Gastrocnemius medialis (tissue), 4 donors: ENCODE results near the gene RASGRP2. TPM values are rescaled to one million over a fixed set of nuclear protein-coding genes. Genes with fewer than 3 reads are reported as not detected.

ENCODE experiments used
- ATAC-seq, 2 donors: fragments of 150-250 bp; one replicate each; pipeline ENCODE4 v1.9.1; 2016
- DNase-seq, 2 donors: peaks; one replicate each; pipeline ENCODE4 v3.0.0-alpha.2; 2019
- H3K27ac ChIP-seq, 4 donors: fragments of 200-600 bp; sonication (generic); 1 replicate in 1 of 4; 2 replicates in 3 of 4; pipeline ENCODE4 v1.5.1; 2016 to 2018; ENCODE audit warnings: mild to moderate bottlenecking in 2 of 4, moderate library complexity in 1 of 4
- H3K27me3 ChIP-seq, 3 donors: fragments of 200-600 bp; sonication (generic) in 2 of 3; 1 replicate in 1 of 3; 2 replicates in 2 of 3; pipeline versions ENCODE4 v1.5.1 to v1.6.0; 2016 to 2019; ENCODE audit warnings: mild to moderate bottlenecking in 1 of 3, moderate library complexity in 1 of 3
- H3K36me3 ChIP-seq, 2 donors: fragments of 200-600 bp; sonication (generic) in 1 of 2; one replicate each; pipeline ENCODE4 v1.5.1; 2017 to 2018
- H3K4me1 ChIP-seq, 2 donors: fragments of 200-600 bp; sonication (generic) in 1 of 2; one replicate each; pipeline ENCODE4 v1.5.1; 2016 to 2017; ENCODE audit warnings: mild to moderate bottlenecking in 2 of 2
- H3K4me3 ChIP-seq, 4 donors: fragments of 200-600 bp; sonication (generic) in 3 of 4; 1 replicate in 1 of 4; 2 replicates in 3 of 4; pipeline ENCODE4 v1.5.1; 2016 to 2019; ENCODE audit warnings: mild to moderate bottlenecking in 2 of 4
- H3K9me3 ChIP-seq, 3 donors: fragments of 200-600 bp; sonication (generic) in 2 of 3; 1 replicate in 1 of 3; 2 replicates in 2 of 3; pipeline ENCODE4 v1.5.1; 2016 to 2019
- CTCF ChIP-seq, 5 experiments: fragments of 450-650 bp in 3 of 5; fragments of 200-600 bp in 2 of 5; sonication (generic) in 2 of 5; IDR thresholded peaks in 4 of 5; conservative IDR thresholded peaks in 1 of 5; 1 replicate in 4 of 5; 2 replicates in 1 of 5; pipeline ENCODE4 v1.5.1; 2016 to 2019; ENCODE audit warnings: antibody characterized with exemption in 5 of 5, mild to moderate bottlenecking in 3 of 5, moderate library complexity in 3 of 5
- POLR2A ChIP-seq, 2 donors: fragments of 450-650 bp; IDR thresholded peaks; one replicate each; pipeline ENCODE4 v1.6.1; 2017; ENCODE audit warnings: antibody characterized with exemption in 2 of 2, mild to moderate bottlenecking in 2 of 2, moderate library complexity in 2 of 2
- in situ Hi-C, 4 donors: fragments of 200-750 bp; cut with MboI; loops; one replicate each; pipeline versions ENCODE4 v1.15.0 to v1.8.0; 2017; ENCODE audit warnings: low sequenced_read_pairs in 4 of 4
- intact Hi-C: fragments of 100-400 bp; cut with DNase I; formaldehyde crosslinking; loops from one replicate; pipeline ENCODE4 v1.15.1; 2023; ENCODE audit warnings: low total_unique reads
- total RNA-seq, 4 donors: library from RNA; depleted of rRNA; stranded (reverse); fragments of >200 nt; gene quantifications; one replicate each; pipeline versions ENCODE4 v1.1.0 to v1.2.3, GENCODE V29; 2016

RASGRP2 gene
- total RNA-seq, 4 donors from 2014 or later = 2.9 to 10.9 (median 7.1) TPM

GRCh38 chr11:64789331-64790204, 45.6 kb upstream of the RASGRP2 start:
- intact Hi-C loops = no loop called here
- Histone ChIP-seq H3K27ac (no peak overlapping the region), H3K27me3 (no peaks in the 10 kb centered on the region), H3K4me1 (no peaks in the 10 kb centered on the region), H3K4me3 (no peak overlapping the region), H3K9me3 (no peaks in the 10 kb centered on the region), H3K36me3 (peaks cover 0 to 6% of the 10 kb centered on the region in 2 donors)
- TF ChIP-seq CTCF (IDR thresholded peaks at IDR 0.05 in 4 of 5, conservative IDR thresholded peaks at IDR 0.05 in 1 of 5) (no peak), POLR2A (IDR thresholded peaks at IDR 0.05) (no peak)
- DNase-seq (no peak), ATAC-seq (no peak)
- in situ Hi-C loops = no loop called here

- Histone ChIP-seq H3K4me3 (no peak overlapping the region), H3K9me3 (no peaks in the 10 kb centered on the region), H3K4me1 (no peaks in the 10 kb centered on the region), H3K27ac (no peak overlapping the region), H3K36me3 (peaks cover 0 to 6% of the 10 kb centered on the region in 2 donors), H3K27me3 (no peaks in the 10 kb centered on the region)
- TF ChIP-seq CTCF (IDR thresholded peaks at IDR 0.05 in 4 of 5, conservative IDR thresholded peaks at IDR 0.05 in 1 of 5) = no peak
- no peak for TF ChIP-seq POLR2A (IDR thresholded peaks at IDR 0.05)
- in situ Hi-C loops = no loop called here
- intact Hi-C loops = no loop called here
- DNase-seq (no peak), ATAC-seq (no peak)
These were observed 44.6 kb upstream of the RASGRP2 start for GRCh38 chr11:64788321-64789215.

GRCh38 chr11:64787526-64788320, 43.8 kb upstream of the RASGRP2 start:
- Histone ChIP-seq H3K9me3 (no peaks in the 10 kb centered on the region), H3K4me3 (no peak overlapping the region), H3K27ac (no peak overlapping the region), H3K27me3 (no peaks in the 10 kb centered on the region), H3K4me1 (no peaks in the 10 kb centered on the region), H3K36me3 (peaks cover 0 to 6% of the 10 kb centered on the region in 2 donors)
- ATAC-seq (peak; percentile 46 to 63), DNase-seq (no peak)
- no peak for TF ChIP-seq POLR2A (IDR thresholded peaks at IDR 0.05)
- TF ChIP-seq CTCF (IDR thresholded peaks at IDR 0.05 in 4 of 5, conservative IDR thresholded peaks at IDR 0.05 in 1 of 5) = peak in 4 of 5 experiments; percentile 43 to 67 (median 48)
- intact Hi-C loops = no loop called here
- in situ Hi-C loops = no loop called here

- H3K9me3 ChIP-seq = no peaks in the 10 kb centered on the region
- no peak for TF ChIP-seq CTCF (IDR thresholded peaks at IDR 0.05 in 4 of 5, conservative IDR thresholded peaks at IDR 0.05 in 1 of 5)
- no peak for TF ChIP-seq POLR2A (IDR thresholded peaks at IDR 0.05)
- ATAC-seq (no peak), DNase-seq (no peak)
- H3K27ac ChIP-seq = no peak overlapping the region
- no peaks in the 10 kb centered on the region for H3K27me3 ChIP-seq
- intact Hi-C loops = no loop called here
- no peak overlapping the region for H3K4me3 ChIP-seq
- in situ Hi-C loops = no loop called here
- H3K36me3 ChIP-seq = peaks cover 0 to 6% of the 10 kb centered on the region in 2 donors
- H3K4me1 ChIP-seq = no peaks in the 10 kb centered on the region
These were observed 42.4 kb upstream of the RASGRP2 start for GRCh38 chr11:64786308-64786707.
